Stimulated activated CD8-positive, alpha-beta memory T cell treated with anti-CD3 and anti-CD28 coated beads, Interleukin-15, amount 100 ng/mL, for 1 hour (primary cell): ENCODE results near the gene CDS2.
A peak's percentile ranks its signal among the peaks of the same experiment; 100 is the strongest.
"Not testable (repeated sequence)": the region's sequence is repeated elsewhere in the genome, so short reads cannot be mapped to it uniquely, and the experiment has no call there.

ENCODE experiments used
- DNase-seq: peaks from one replicate; pipeline ENCODE4 v3.0.0-alpha.2; 2020; ENCODE audit warnings: low read depth

CDS2 gene

DNA sequence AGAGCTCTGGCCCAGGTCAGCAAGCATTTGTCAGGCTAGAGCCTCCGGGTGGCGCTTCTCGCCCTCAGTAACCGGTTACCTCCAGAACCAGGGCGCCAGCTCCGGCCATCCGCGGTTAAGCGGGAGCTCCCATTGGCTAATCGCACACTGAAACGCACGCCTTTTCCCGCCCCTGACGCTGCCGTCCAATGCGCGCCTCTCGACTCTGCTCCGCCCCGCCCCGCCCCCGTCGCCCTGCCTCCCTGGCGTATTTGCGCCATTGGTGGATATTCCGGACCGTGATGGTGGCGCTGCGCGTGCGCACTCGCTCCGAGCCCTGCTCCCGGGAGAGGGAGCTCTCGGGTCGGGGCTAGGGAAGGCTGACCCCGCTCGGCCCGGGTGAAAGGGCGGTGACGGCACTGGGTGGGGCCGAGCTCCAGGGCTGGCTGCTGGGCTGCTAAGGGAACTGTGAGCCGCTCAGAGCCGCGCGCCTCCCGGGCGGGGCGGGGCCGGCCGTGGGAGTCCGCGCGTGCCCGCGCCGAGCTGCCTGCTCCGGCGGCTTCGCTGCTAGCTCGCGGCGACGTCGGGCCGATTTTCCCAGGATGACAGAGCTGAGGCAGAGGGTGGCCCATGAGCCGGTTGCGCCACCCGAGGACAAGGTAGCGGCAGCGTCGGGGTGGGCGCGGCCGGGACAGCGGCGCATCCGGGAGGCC lies at the start of gene CDS2:
CDS2 (plus strand) TSS at position 497 of the 692 bp plus-strand sequence; CDS start at position 582, 85 bp downstream.
- DNase-seq, result peak; percentile 100

DNA sequence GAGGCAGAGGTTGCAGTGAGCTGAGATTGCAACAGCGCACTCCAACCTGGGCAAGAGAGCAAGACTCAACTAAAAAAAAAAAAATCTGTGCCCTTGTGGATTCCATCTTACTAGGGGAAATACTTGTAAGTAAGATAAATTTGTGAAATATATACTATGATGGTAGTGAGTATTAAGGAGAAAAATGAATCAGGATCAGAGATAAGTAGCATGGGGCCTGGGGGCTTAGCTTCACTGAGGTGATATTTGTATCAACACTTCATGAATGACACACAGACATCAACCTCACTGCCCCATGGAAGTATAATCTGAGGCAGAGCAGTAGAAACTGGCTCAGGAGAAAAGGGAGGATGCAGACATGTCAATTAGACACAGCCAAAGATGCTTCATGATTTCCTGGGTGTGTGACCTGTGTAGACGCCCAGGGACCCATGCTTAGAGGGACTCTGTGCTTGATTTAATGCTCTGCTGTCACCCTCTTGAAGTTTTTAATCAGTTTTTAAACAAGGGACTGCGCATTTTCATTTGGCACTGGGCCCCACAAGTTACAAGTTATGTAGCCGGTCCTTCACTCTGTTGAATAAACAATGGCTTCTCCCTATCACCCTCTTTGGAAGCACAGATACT lies 48.9 kb upstream of the CDS2 start:
- DNase-seq, result no peak

DNA sequence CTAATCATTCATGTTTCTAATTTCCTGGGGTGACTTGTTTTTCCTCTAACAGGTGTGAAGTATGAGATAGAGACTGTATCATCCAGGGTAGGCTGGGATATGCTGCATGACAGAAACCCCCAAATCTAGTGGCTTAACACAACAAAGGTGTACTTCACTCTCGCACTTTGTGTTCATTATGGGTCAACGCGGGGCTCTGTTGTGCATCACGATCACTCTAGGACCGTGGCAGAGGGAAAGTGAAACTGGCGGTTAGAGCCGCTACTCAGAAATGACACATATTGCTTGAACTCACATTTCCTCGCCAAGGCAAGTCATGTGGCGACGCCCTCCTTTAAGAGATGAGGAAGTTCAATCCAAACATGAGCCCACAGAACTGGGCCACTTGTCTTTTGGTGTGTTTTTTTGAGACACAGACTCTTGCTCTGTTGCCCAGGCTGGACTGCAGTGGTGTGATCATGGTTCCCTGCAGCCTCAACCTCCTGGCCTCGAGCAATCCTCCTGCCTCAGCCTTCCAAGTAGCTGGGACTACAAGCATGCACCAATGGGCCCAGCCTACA lies 48.3 kb upstream of the CDS2 start:
- DNase-seq, result peak; percentile 45

DNA sequence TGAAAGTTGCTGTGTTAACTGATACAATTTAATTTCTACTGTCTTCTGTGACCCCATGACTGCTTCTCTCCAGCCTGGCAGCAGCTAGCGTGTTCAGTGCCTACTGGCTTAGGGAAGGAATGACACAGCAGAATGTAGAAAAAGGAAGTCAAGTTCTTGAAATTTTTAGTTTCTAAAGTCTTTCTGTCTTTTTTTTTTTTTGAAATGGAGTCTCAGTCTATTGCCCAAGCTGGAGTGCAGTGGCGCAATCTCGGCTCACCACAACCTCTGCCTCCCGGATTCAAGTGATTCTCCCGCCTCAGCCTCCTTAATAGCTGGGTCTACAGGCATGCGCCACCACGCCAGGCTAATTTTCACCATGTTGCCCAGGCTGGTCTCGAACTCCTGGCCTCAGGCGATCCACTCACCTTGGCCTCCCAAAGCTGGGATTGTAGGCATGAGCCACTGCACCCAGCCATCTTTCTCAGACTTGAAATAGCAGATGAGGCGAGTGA lies 46.4 kb upstream of the CDS2 start:
- no peak for DNase-seq

DNA sequence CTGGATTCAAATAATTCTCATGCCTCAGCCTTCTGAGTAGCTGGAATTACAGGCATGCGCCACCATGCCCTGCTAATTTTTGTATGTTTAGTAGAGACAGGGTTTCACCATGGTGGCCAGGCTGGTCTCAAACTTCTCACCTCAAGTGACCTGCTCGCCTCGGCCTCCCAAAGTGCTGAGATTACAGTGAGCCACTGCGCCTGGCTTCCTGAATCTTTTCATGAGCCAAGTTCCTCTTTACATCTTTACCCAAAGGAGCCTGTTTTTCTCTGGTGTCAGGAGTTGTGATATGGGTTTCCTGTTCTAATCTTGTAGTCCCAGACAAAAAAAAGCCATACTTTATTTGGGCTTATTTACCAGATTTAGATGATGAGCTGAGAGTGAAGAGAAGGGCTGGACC lies 41.4 kb upstream of the CDS2 start:
- DNase-seq, result no peak

DNA sequence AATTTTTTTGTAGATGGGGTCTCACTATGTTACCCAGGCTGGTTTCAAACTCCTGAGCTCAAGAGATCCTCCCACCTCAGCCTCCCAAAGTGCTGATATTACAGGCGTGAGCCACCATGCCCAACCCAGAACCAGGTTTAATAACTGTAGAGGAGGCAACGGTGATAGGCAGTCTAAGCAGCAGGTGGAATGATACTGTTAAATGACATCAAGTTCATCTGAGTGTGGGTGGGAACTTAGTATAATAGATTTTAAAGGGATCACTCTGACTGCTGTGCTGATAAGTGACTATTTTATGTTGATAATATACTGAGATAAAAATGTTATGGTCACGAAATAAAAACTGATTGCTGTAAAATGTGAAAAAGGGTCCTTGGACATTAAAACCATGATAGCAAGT lies 38.1 kb upstream of the CDS2 start:
- DNase-seq, result no peak

DNA sequence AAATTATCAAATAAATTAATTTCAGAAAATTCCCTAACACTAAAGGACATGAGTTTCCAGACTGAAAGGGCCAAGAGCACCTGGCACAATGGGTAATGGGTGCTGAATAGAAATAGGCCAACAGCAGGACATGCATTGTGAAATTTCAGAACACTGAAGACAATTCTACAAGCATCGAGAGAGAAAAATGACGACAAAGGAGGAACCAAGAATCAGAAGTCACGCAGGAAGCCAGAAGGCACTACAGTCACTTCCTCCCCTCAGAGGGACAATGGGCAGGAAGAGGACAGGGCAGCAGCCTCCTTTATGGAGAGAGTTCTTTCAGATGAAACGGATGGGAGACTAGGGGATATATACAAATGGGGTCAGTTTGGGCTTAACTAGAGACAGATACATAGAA lies 36.6 kb upstream of the CDS2 start:
- no peak for DNase-seq

DNA sequence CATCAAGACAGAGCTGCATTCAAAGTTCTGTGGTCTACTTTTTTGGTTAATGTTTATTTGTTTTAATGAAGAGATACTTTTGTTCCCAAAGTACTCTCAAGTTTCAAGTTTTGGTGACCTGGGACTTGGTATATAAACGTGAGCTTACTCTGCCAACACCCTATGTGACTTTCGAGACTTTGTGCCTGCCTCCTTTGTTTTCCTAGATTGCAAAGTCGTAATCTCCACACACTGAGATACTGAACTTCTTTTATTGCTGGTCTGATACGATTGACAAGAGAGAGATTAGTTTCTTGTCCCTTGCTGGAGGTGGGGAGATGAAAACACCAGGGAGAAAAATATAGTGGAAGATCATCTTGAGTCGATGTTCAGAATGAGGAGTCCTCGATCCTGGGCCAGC lies 34.9 kb upstream of the CDS2 start:
- no peak for DNase-seq

DNA sequence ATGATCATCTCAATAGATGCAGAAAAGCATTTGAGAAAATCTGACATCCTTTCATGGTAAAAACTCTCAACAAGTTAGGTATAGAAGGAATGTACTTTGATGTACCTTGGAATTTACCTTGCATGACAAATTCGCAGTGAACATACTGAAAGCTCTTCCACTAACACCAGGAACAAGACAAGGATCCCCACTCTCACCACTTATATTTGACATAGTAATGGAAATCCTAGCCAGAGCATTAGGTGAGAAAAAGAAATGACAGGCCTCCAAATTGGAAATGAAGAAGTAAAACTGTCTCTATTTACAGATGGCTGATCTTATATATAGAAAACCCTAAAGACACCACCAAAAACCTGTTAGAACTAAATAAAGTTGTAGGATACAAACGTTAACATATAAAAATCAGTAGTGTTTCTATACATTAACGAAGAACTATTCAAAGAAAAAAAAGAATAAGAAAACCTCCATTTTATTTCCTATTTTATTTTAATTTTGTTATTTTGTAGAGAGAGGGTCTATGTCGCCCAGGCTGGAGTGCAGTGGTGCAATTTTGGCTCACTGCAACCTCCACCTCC lies 34.0 kb upstream of the CDS2 start:
- DNase-seq, result no peak

DNA sequence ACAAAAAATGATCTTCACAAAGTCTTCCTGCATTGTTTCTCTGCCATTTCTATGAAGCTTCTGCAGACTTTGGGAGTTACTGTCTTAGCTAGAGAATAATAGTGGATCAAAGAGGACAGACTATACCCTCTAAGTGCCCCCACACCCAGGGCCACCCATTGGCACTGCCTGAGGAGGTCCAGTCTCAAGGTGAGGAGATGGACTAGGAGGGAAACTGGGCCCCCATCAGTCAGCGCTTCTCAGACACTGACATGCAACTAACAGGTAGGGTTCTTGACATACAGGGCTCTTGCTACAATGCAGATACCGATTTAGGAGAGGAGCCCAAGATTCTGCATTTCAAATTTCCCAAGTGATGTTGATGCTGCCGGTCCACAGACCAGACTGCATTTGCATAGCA lies 31.4 kb upstream of the CDS2 start:
- DNase-seq, result no peak

DNA sequence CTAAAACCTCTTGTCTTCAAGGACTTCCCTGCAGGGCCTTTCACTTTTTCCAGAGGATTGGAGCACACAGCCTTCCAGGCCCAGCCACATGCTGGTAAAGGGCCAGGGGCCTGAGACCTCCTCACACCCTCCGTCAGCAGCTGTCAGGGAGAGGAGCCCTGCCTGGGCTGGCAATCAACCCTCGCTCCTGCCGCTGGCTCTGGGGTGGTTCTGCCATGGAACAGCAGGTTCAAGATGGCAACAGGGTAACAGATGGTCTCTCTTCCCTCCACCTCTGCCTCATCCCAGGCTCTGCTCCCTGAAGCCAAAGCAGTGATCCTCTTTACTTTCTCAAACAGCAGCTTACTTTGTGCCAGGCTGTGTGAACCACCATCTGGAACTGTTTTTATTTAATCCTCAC lies 30.9 kb upstream of the CDS2 start:
- no peak for DNase-seq

DNA sequence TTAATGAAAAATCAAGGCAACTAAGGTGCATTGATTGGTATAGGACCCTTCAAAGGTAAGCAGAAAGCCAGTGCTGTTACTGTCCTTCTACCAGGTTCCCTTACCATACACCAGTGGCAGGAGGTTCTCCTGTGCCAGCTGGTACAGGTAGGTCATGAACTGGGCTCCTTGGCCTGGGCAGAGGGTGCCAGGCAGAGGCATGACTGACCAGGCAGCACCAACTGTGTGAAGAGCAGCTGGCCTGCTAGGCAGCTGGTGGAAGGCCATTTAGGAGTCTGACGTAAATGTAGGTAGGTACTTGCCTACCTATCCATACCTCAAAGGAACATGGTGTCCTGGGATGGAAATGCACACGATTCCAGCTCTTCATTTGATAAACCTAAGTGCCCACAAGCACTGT lies 30.3 kb upstream of the CDS2 start:
- DNase-seq, result no peak

DNA sequence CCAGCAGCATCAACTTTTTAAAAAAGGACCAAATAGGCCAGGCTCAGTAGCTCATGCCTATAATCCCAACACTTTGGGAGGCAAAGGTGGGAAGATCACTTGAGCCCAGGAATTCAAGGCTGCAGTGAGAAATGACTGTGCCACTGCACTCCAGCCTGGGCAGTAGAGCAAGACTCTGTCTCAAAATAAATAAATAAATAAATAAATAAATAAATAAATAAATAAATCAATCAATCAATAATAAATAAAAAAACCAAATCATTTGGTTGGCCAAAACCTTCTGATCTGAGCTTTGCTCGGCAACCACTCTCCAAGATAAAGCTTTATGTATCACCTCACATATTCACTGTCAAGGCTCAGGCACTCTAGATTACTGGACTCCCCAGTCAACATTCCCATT lies 27.8 kb upstream of the CDS2 start:
- not testable (repeated sequence) for DNase-seq

DNA sequence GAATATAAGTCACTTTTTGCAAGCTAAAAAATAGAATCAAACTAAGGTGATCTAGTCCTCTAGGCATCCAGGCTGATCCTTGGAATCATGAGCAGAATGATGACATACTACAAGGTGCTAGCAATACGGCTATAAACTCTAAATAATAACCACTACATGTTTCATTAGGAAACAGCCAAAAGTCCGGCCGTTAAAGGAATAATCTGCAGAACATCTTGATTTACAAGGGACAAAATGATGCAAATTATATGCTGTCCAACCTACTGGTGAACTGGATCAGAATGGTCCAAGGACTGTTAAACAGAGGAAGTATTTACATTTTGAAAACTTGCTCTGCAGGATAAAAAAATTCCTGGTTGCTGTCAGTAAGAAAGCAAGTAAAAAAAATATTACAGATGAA lies 26.9 kb upstream of the CDS2 start:
- not testable (repeated sequence) for DNase-seq

DNA sequence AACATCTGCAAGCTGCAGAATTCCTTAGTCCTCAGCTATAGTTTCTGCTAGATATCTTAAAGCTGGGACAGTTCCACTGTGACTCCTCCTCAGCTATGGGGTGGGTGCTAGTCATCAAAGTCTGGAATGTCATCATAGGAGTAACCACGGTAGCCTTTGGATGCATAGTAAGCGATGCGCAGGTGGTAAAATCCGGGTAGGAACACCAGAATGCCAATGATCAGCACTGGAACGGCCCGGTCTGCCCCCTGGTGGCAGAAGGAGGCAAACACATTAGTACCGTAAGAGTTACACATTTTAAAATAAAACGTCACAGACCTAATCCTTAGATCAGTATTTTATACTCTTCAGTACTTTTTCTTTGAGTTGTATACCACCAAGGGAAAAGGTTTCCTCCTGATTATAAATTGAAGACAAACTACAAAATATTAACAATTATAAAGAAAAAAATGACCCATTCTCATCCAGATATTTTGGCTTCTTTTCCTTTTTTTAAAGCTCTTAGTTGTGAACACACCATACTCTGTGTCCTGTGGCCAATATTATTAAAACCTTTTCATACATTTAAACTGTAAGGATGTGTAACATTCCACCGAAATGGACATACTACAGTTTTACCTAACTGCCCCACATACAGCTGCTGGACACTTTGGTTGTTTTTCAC lies 26.0 kb upstream of the CDS2 start:
- DNase-seq, result peak; percentile 62

DNA sequence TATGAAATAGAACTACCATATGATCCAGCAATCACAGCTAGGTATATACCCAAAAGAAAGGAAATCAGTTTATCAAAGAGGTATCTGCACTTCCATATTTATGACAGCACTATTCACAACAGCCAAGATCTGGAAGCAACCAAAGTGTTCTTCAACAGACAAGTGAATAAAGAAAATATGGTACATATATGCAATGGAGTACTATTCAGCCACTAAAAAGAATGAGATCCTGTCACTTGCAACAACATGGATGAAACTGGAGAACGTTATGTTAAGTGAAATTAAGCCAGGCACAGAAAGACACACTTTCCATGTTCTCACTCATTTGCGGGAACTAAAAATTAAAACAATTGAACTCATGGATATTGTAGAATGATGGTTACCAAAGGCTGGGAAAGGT lies 22.3 kb upstream of the CDS2 start:
- no peak for DNase-seq

DNA sequence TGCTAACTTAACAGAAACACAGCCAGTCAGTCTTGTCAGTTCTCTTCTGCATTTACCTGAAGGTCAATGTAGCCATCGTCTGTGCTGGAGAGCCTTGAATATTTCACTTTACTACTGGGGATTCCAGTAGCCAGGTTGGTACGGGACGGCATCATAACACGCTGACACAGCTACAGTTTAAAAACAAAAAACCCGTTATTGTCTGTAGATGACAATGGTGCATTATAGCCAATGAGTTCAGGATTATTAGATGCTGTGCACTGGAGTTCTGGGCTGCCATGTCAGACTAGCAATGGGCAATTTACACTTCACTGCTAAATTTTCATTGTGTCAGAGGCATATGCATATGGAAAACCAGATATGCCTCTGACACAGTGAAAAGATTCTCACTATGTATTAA lies 17.5 kb upstream of the CDS2 start:
- DNase-seq, result no peak

DNA sequence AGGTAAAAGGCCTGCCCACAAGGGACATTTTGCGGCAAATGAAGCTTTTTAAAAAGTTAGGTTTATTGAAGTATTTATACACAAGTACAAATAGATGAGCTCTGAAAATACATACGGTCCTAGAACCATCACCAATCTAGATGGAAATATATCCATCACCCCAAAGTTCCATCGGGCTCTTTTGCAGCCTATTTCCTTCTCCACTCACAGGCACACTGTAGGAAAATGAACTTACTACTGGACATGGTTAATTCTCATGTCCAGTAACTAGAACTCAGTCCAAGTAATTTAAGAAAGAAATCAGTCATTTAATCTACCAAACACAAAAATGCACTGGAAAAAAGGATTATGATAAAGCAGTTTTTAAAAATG lies 13.2 kb upstream of the CDS2 start:
- DNase-seq, result no peak

DNA sequence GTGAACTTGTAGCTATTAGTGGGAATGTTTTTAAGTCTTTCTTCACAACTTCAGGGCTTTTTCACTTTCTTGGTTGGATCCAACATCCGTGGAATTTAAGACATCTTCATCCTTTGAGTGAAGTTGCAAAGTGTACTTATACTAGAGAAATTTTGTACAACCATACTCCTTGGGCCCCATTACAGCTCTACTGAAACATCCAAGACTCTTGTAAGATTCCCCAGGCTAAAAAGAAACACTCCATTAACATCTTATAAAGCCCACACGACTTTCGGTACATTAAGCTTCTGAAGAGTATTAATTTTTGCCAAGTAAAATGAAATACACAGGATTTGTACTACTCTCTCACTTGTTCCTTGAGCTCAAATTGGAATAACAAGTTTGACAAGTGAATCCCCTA lies 12.4 kb upstream of the CDS2 start:
- no peak for DNase-seq

DNA sequence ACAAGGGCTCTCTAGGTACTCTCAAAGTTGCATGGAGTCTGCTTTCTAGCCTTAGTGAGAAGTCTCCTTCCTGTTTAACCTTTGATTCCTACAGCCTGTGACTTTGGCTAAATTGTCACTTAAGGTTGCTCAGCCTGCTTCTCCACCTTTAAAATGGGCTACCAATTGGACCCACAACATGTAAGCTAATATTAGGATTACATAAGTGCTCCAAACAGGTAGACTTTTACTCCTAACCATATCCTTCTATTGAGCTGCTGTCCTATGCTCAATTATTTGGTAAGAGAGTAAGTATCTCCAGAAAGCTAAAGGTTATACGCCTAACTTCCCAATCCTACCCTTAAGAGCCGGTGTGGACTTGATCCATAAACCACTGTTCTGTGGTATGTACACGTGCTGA lies 9.9 kb upstream of the CDS2 start:
- DNase-seq, result no peak

DNA sequence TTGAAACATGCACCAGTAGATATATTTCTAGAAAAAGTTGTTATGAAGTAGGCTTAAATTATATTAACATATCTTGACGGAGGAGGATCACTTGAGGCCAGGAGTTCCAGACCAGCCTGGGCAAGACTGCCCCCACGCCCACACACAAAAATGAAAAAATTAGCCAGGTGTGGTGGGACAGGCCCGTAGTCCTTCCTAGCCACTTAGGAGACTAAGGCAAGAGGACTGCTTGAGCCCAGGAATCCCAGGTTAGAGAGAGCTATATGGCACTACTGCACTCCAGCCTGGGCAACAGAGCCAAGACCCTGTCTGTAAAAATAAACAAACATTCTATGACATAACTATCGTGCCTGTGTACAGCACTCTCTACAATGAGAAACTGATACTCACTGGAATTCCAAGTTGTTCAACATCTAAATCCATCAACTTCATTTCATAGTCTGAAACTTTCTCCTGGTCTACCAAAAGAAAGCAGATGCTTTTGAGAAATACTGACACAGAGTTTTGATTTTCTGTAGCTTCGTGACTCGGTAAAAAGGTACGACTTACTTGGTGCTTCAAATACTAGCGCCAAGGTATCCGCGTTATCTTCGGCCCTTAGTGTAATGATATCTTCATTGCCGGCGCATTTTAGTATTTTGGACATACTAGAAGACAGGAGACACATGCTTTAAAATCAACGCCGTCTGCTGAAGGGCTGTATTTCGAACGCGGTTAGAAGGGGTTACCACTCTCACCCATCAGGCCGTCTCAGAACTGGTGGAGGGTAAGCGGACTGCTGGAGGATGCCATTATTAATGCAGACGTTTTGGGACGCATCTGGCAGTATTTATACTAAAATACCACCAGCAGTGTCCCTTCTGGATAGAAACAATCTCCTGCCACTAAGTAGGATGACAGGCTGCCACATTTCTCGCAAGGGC lies 8.3 kb upstream of the CDS2 start:
- DNase-seq, result no peak

DNA sequence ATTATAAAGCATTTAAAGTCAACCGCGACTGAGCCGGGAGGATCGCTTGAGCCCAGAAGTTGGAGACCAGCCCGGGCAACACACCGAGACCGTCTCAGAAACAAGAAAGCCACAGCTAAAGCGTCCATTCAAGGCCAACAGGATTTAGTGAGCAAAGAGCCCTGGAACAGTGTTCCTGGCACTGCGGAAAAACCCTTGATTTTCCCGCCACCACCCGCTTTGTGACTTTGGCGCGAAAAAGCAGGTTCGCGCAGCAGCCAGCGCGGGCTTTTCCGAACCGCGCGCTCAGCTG lies 7.7 kb upstream of the CDS2 start:
- DNase-seq, result no peak
